B cell (primary cell): Measurements from ENCODE around the gene TRPM1.

Source experiments
- EZH2 ChIP-seq: IDR thresholded peaks from 2 replicates; pipeline ENCODE4 v1.6.1; 2012; ENCODE audit warnings: borderline replicate concordance, low read depth, mild to moderate bottlenecking, moderate library complexity, low read length; ENCODE audit not compliant: insufficient read depth, poor library complexity, severe bottlenecking
- TF ChIP-seq, protein P1 (sequence below): fragments of 200-600 bp; IDR thresholded peaks from one replicate; pipeline ENCODE4 v1.8.0; 2022; ENCODE audit warnings: antibody characterized with exemption, mild to moderate bottlenecking

DNA sequence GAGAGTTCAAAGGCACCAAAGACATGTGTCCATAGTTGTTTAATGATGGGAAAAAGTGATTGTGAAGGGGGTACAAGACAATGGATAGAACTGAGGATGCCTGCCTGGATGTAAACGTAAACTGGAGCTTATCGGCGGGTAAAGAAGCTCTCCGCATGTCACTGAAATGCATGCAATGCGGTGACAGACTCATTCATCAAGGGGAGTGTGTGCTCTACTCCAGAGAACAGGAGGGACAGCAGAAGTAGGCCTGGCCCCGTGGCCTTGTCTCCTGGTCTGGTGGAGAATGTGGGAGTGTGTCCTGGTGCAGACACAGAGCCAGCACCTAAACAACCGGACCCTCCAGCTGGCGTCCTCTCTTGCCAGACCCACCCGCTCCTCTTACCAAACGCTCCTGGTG lies 50.6 kb downstream of the TRPM1 start:
- TF ChIP-seq, protein P1, sequence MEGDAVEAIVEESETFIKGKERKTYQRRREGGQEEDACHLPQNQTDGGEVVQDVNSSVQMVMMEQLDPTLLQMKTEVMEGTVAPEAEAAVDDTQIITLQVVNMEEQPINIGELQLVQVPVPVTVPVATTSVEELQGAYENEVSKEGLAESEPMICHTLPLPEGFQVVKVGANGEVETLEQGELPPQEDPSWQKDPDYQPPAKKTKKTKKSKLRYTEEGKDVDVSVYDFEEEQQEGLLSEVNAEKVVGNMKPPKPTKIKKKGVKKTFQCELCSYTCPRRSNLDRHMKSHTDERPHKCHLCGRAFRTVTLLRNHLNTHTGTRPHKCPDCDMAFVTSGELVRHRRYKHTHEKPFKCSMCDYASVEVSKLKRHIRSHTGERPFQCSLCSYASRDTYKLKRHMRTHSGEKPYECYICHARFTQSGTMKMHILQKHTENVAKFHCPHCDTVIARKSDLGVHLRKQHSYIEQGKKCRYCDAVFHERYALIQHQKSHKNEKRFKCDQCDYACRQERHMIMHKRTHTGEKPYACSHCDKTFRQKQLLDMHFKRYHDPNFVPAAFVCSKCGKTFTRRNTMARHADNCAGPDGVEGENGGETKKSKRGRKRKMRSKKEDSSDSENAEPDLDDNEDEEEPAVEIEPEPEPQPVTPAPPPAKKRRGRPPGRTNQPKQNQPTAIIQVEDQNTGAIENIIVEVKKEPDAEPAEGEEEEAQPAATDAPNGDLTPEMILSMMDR, result no peak
- TF ChIP-seq EZH2, result no peak
